Measurements from ENCODE around the gene JDP2.

Gene JDP2

DNA sequence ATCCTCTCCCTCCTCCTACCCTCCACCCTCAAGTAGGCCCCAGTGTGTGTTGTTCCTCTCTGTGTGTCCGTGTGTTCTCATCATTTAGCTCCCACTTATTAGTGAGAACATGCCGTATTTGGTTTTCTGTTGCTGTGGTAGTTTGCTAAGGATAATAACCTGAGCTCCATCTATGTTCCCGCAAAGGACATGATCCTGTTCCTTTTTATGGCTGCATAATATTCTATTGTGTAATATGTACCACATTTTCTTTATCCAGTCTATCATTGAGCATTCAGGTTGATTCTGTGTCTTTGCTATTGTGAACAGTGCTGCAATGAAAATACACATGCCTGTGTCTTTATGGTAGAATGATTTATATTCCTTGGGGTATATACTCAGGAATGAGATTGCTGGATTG lies 30.5 kb downstream of the JDP2 start:
- Histone ChIP-seq H3K4me3 (ENCODE audit: low read depth, low read length) (no peak overlapping the region), H3K36me3 (ENCODE audit: control insufficient read depth in 2 of 2, insufficient read depth in 1 of 2, low read length in 2 of 2) (peaks cover 0 to 5% of the 10 kb centered on the region in 2 experiments; a peak in 1 of 3 replicates), H3K9me3 (ENCODE audit: control insufficient read depth, insufficient read depth, low read depth, low read length) (no peaks in the 10 kb centered on the region), H3K27ac (ENCODE audit: extremely low read depth, low read depth, low read length) (no peak overlapping the region), H3K4me1 (ENCODE audit: control insufficient read depth, insufficient read depth, low read length) (no peaks in the 10 kb centered on the region)
- ChIA-PET POLR2A (interaction anchor here (1.0 kb wide), 1 partner anchor 331 kb away, joined by 3 read pairs; the partner anchor contains the start of gene NEK9), CTCF (no interaction called here)
- no peak for TF ChIP-seq ZNF311 (tag by site-specific recombination; IDR thresholded peaks at IDR 0.05; ENCODE audit: borderline replicate concordance)
- no peak for TF ChIP-seq ZNF658 (tag by site-specific recombination; IDR thresholded peaks at IDR 0.05)
- peak; percentile 89 for TF ChIP-seq ZNF146 (tag by site-specific recombination; IDR thresholded peaks at IDR 0.05)

GRCh38 chr14:75459099-75459741 lies 31.4 kb downstream of the JDP2 start:
- H3K4me3 ChIP-seq (ENCODE audit: low read depth, low read length): no peak overlapping the region
- H3K4me1 ChIP-seq (ENCODE audit: control insufficient read depth, insufficient read depth, low read length): no peaks in the 10 kb centered on the region
- ChIA-PET CTCF (interaction anchor here (1.0 kb wide), 1 partner anchor 11 kb away, joined by 3 read pairs; no protein-coding TSS in a partner anchor), POLR2A (interaction anchor here (1.0 kb wide), 1 partner anchor 332 kb away, joined by 3 read pairs; the partner anchor contains the start of gene NEK9)
- H3K9me3 ChIP-seq (ENCODE audit: control insufficient read depth, insufficient read depth, low read depth, low read length): no peaks in the 10 kb centered on the region
- TF ChIP-seq ZNF473 (tag by site-specific recombination; IDR thresholded peaks at IDR 0.05) (no peak), KLF1 (tag by site-specific recombination; IDR thresholded peaks at IDR 0.05) (peak; percentile 43), ZNF777 (tag by site-specific recombination; IDR thresholded peaks at IDR 0.05; ENCODE audit: borderline replicate concordance) (no peak)
- peaks cover 0 to 5% of the 10 kb centered on the region in 2 experiments; a peak in 1 of 3 replicates for H3K36me3 ChIP-seq (ENCODE audit: control insufficient read depth in 2 of 2, insufficient read depth in 1 of 2, low read length in 2 of 2)
- H3K27ac ChIP-seq (ENCODE audit: extremely low read depth, low read depth, low read length): no peak overlapping the region

- Histone ChIP-seq H3K36me3 (ENCODE audit: control insufficient read depth in 2 of 2, insufficient read depth in 1 of 2, low read length in 2 of 2) (peaks cover 0 to 5% of the 10 kb centered on the region in 2 experiments; a peak in 1 of 3 replicates), H3K4me3 (ENCODE audit: low read depth, low read length) (no peak overlapping the region), H3K9me3 (ENCODE audit: control insufficient read depth, insufficient read depth, low read depth, low read length) (no peaks in the 10 kb centered on the region), H3K4me1 (ENCODE audit: control insufficient read depth, insufficient read depth, low read length) (no peaks in the 10 kb centered on the region), H3K27ac (ENCODE audit: extremely low read depth, low read depth, low read length) (no peak overlapping the region)
- CTCF ChIA-PET: interaction anchor here (1.0 kb wide), 1 partner anchor 12 kb away, joined by 3 read pairs; no protein-coding TSS in a partner anchor
- POLR2A ChIA-PET: no interaction called here
- TF ChIP-seq ZNF2 (tag by site-specific recombination; IDR thresholded peaks at IDR 0.05) (no peak), ZSCAN16 (tag by site-specific recombination; IDR thresholded peaks at IDR 0.05) (no peak), HOXD13 (CRISPR knock-in tag; IDR thresholded peaks at IDR 0.05; ENCODE audit: borderline replicate concordance) (no peak), GLIS2 (tag by site-specific recombination; IDR thresholded peaks at IDR 0.05) (no peak), ZNF274 (IDR thresholded peaks at IDR 0.05; ENCODE audit: low read length) (no peak), ZNF274 (tag by site-specific recombination; IDR thresholded peaks at IDR 0.05; ENCODE audit: borderline replicate concordance) (no peak), ZBTB10 (tag by site-specific recombination; IDR thresholded peaks at IDR 0.05) (no peak), ZNF560 (tag by site-specific recombination; IDR thresholded peaks at IDR 0.05; ENCODE audit: borderline replicate concordance) (no peak), KLF9 (tag by site-specific recombination; IDR thresholded peaks at IDR 0.05; ENCODE audit: low read depth) (no peak), ZNF747 (tag by site-specific recombination; IDR thresholded peaks at IDR 0.05) (no peak), ZNF112 (tag by site-specific recombination; IDR thresholded peaks at IDR 0.05) (no peak)
Observed at GRCh38 chr14:75459791-75460190, 32.0 kb downstream of the JDP2 start.

All from HEK293 (cell line).